ENCODE data around the gene PKIG.

- TF ChIP-seq POLR2A (IDR thresholded peaks at IDR 0.05; ENCODE audit: low read depth, low read length), result no peak
- TF ChIP-seq PAX5 (IDR thresholded peaks at IDR 0.05; ENCODE audit: insufficient read depth, low read length, severe bottlenecking), result no peak
- TF ChIP-seq POLR2AphosphoS5 (IDR thresholded peaks at IDR 0.05; ENCODE audit: low read depth, low read length), result no peak
- no peak for TF ChIP-seq POU2F2 (IDR thresholded peaks at IDR 0.05; ENCODE audit: low read depth, low read length)
- no peak for TF ChIP-seq TAF1 (IDR thresholded peaks at IDR 0.05; ENCODE audit: low read depth, low read length)
Measured at GRCh38 chr20:44536175-44536574, 46.2 kb upstream of the PKIG start.

All from GM12891 (cell line).